ENCODE results near the gene ITGA3.
"Not testable (repeated sequence)": the region's sequence is repeated elsewhere in the genome, so short reads cannot be mapped to it uniquely, and the experiment has no call there.

The ITGA3 gene

GRCh38 chr17:50052822-50053653, 2.9 kb upstream of the ITGA3 start:
- no peak for DNase-seq

- no peak for DNase-seq
Observed at GRCh38 chr17:50053654-50053960, 2.3 kb upstream of the ITGA3 start.

GRCh38 chr17:50055055-50055425, 870 bp upstream of the ITGA3 start:
- DNase-seq, result no peak

GRCh38 chr17:50056217-50056960, 479 bp downstream of the ITGA3 start:
- peak; percentile 74 for DNase-seq

GRCh38 chr17:50056961-50057330, 1.0 kb downstream of the ITGA3 start:
- DNase-seq, result peak; percentile 54

- DNase-seq, result no peak
Observed at GRCh38 chr17:50057521-50057991, 1.6 kb downstream of the ITGA3 start.

GRCh38 chr17:50058296-50058953, 2.5 kb downstream of the ITGA3 start:
- no peak for DNase-seq

- no peak for DNase-seq
Observed at GRCh38 chr17:50059256-50059655, 3.3 kb downstream of the ITGA3 start.

GRCh38 chr17:50059759-50060273, 3.9 kb downstream of the ITGA3 start:
- peak; percentile 46 for DNase-seq

- DNase-seq, result peak; percentile 76
Observed at GRCh38 chr17:50060951-50061712, 5.2 kb downstream of the ITGA3 start.

GRCh38 chr17:50061713-50062045, 5.8 kb downstream of the ITGA3 start:
- not testable (repeated sequence) for DNase-seq

GRCh38 chr17:50062293-50063243, 6.7 kb downstream of the ITGA3 start:
- DNase-seq, result peak; percentile 84

GRCh38 chr17:50063561-50064252, 7.8 kb downstream of the ITGA3 start:
- DNase-seq, result peak; percentile 49

GRCh38 chr17:50064253-50065001, 8.5 kb downstream of the ITGA3 start:
- peak; percentile 99 for DNase-seq

- DNase-seq, result no peak
Observed at GRCh38 chr17:50065056-50065455, 9.1 kb downstream of the ITGA3 start.

- no peak for DNase-seq
Observed at GRCh38 chr17:50066995-50067394, 11.1 kb downstream of the ITGA3 start.

- DNase-seq, result no peak
Observed at GRCh38 chr17:50067996-50068395, 12.1 kb downstream of the ITGA3 start.

- DNase-seq, result no peak
Observed at GRCh38 chr17:50070908-50071680, 15.2 kb downstream of the ITGA3 start.

- no peak for DNase-seq
Observed at GRCh38 chr17:50071692-50072091, 15.8 kb downstream of the ITGA3 start.

All from HCEC 1CT (cell line).